HepG2 (cell line): ENCODE results near the gene SLC22A23. TPM values are rescaled to one million over a fixed set of nuclear protein-coding genes. Genes with fewer than 3 reads are reported as not detected.
A peak's percentile ranks its signal among the peaks of the same experiment; 100 is the strongest.

ENCODE experiments used
- BORCS8-MEF2B ChIP-seq: sonication (generic); formaldehyde crosslinking; IDR thresholded peaks from 2 replicates; pipeline ENCODE4 v1.8.0; 2022; ENCODE audit warnings: mild to moderate bottlenecking, missing genetic modification reagents
- ETV5 ChIP-seq: IDR thresholded peaks from 2 replicates; pipeline ENCODE4 v1.6.1; 2018; ENCODE audit warnings: missing biosample characterization, missing genetic modification reagents, inconsistent platforms, borderline replicate concordance
- GATAD2A ChIP-seq: IDR thresholded peaks from 2 replicates; pipeline ENCODE4 v1.6.1; 2016
- NFE2L2 ChIP-seq: fragments of 150-350 bp; IDR thresholded peaks from 2 replicates; pipeline ENCODE4 v1.6.1; 2014; ENCODE audit warnings: low read length
- REXO4 ChIP-seq: sonication (generic); formaldehyde crosslinking; IDR thresholded peaks from 2 replicates; pipeline ENCODE4 v1.8.0; 2022; ENCODE audit warnings: missing genetic modification reagents, mild to moderate bottlenecking, borderline replicate concordance
- SOX6 ChIP-seq, 2 experiments: fragments of 450-650 bp in 1 of 2; sonication (generic) in 1 of 2; formaldehyde crosslinking in 1 of 2; IDR thresholded peaks; 2 replicates each; pipeline versions ENCODE4 v1.4.0 to v1.6.1; 2017 to 2020; ENCODE audit warnings: antibody characterized with exemption in 1 of 2, mild to moderate bottlenecking in 1 of 2, missing genetic modification reagents in 1 of 2
- TSC22D2 ChIP-seq: sonication (generic); formaldehyde crosslinking; IDR thresholded peaks from 2 replicates; pipeline ENCODE4 v1.5.1; 2020; ENCODE audit warnings: missing genetic modification reagents, mild to moderate bottlenecking, borderline replicate concordance
- U2AF2 ChIP-seq: fragments of 200-400 bp; formaldehyde crosslinking; IDR thresholded peaks from 2 replicates; pipeline ENCODE4 v1.6.1; 2017; ENCODE audit warnings: low read depth, mild to moderate bottlenecking, low read length
- ZMYM4 ChIP-seq: sonication (generic); formaldehyde crosslinking; IDR thresholded peaks from 2 replicates; pipeline ENCODE4 v1.8.1; 2023; ENCODE audit warnings: mild to moderate bottlenecking, missing genetic modification reagents
- ZNF264 ChIP-seq: sonication (generic); formaldehyde crosslinking; IDR thresholded peaks from 2 replicates; pipeline ENCODE4 v1.4.0; 2020; ENCODE audit warnings: missing genetic modification reagents
- ZNF75D ChIP-seq: sonication (generic); formaldehyde crosslinking; IDR thresholded peaks from 2 replicates; pipeline ENCODE4 v1.8.1; 2023; ENCODE audit warnings: missing genetic modification reagents, mild to moderate bottlenecking, borderline replicate concordance
- polyA plus RNA-seq, 8 experiments: library from polyadenylated mRNA; depleted of rRNA in 3 of 8; stranded (reverse) in 7 of 8; unstranded in 1 of 8; fragments of >200 nt; fragmentation: Illumina TruSeq in 4 of 8; extraction: Trizol in 4 of 8; gene quantifications; 2 replicates each; pipeline versions ENCODE4 v1.2.1 to v1.2.3, GENCODE V29; 2011 to 2016; ENCODE audit warnings: low read depth in 4 of 8, missing spikeins in 1 of 8, mixed read lengths in 1 of 8; ENCODE audit not compliant: insufficient read depth in 1 of 8
- total RNA-seq, 5 experiments: library from RNA; depleted of rRNA; stranded (reverse); fragments of >200 nt; fragmentation: Illumina TruSeq; extraction: Trizol; gene quantifications; 2 replicates each; pipeline ENCODE4 v1.2.3, GENCODE V29; 2016; ENCODE audit warnings: low read depth in 1 of 5
- TF ChIP-seq, protein P1 (sequence below): sonication (generic); formaldehyde crosslinking; IDR thresholded peaks from 2 replicates; pipeline ENCODE4 v1.4.0; 2020; ENCODE audit warnings: missing genetic modification reagents
- TF ChIP-seq, protein P2 (sequence below): conservative IDR thresholded peaks from 2 replicates; pipeline ENCODE4 v1.6.1; 2018; ENCODE audit warnings: missing genetic modification reagents
- TF ChIP-seq, protein P3 (sequence below), 2 experiments: fragments of 450-650 bp in 1 of 2; sonication (generic) in 1 of 2; formaldehyde crosslinking in 1 of 2; IDR thresholded peaks; 2 replicates each; pipeline versions ENCODE4 v1.6.1 to v1.8.0; 2016 to 2022; ENCODE audit warnings: antibody characterized with exemption in 1 of 2, mild to moderate bottlenecking in 1 of 2, missing genetic modification reagents in 1 of 2

The SLC22A23 gene
- total and polyA plus RNA-seq, 2 of the 13 experiments (the other 11 are each of a cell fraction or from before 2014, with no cell fraction given) = 11.8 to 17.5 TPM

DNA sequence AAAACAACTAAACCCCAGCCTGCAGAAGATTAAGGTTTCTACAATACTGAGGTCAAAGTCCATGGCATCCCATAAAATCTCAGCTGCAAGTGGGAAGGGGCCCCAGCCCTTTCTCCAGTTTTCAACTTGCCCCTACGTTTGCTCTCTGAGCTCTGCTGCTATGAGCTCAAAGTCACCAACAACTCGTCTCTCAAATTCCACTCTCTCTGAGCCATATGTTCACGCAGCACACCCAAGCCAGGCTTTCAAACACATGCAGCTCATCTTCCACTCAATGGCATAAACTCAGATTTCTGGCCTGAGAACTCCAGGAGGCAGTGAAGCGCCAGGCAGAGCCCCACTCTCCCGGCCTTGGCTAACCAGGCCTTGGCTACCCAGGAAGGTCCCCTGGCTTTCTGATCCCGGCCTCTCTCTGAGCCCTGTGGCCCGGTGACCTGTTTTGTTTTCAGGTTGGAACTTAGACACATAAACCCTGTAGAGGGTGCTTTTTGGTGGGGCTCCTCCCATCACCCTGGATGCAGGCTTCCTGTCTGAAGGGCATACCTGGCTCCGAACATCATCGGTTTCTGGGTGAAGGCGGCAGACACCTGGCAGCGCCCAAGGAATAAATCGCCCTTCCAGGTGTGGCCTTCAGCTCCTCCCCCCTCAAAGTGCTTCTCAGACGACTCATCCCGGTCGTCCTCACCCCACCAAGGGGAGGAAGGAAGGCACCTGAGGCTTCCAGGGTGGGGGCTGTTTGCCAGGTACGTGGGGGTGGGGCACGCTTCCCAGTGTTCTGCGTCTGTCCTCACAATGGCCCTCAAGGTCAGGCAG lies 12.4 kb downstream of the SLC22A23 start (continued):
- TF ChIP-seq, protein P1, sequence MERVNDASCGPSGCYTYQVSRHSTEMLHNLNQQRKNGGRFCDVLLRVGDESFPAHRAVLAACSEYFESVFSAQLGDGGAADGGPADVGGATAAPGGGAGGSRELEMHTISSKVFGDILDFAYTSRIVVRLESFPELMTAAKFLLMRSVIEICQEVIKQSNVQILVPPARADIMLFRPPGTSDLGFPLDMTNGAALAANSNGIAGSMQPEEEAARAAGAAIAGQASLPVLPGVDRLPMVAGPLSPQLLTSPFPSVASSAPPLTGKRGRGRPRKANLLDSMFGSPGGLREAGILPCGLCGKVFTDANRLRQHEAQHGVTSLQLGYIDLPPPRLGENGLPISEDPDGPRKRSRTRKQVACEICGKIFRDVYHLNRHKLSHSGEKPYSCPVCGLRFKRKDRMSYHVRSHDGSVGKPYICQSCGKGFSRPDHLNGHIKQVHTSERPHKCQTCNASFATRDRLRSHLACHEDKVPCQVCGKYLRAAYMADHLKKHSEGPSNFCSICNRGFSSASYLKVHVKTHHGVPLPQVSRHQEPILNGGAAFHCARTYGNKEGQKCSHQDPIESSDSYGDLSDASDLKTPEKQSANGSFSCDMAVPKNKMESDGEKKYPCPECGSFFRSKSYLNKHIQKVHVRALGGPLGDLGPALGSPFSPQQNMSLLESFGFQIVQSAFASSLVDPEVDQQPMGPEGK (CRISPR knock-in tag) = 0 out of 2 replicates have a peak, but pooled peaks have one; percentile 11
- TF ChIP-seq U2AF2 = no peak
- TF ChIP-seq, protein P2, sequence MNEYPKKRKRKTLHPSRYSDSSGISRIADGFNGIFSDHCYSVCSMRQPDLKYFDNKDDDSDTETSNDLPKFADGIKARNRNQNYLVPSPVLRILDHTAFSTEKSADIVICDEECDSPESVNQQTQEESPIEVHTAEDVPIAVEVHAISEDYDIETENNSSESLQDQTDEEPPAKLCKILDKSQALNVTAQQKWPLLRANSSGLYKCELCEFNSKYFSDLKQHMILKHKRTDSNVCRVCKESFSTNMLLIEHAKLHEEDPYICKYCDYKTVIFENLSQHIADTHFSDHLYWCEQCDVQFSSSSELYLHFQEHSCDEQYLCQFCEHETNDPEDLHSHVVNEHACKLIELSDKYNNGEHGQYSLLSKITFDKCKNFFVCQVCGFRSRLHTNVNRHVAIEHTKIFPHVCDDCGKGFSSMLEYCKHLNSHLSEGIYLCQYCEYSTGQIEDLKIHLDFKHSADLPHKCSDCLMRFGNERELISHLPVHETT = no peak
- TF ChIP-seq SOX6 (IDR thresholded peaks at IDR 0.05) = no peak
- TF ChIP-seq SOX6 (CRISPR knock-in tag; IDR thresholded peaks at IDR 0.05) = peak; percentile 80
- TF ChIP-seq BORCS8-MEF2B (CRISPR knock-in tag) = 0 out of 2 replicates have a peak, but pooled peaks have one; percentile 53
- TF ChIP-seq ZNF264 = peak; percentile 96
- 0 out of 2 replicates have a peak, but pooled peaks have one; percentile 16 for TF ChIP-seq ZMYM4 (CRISPR knock-in tag)
- TF ChIP-seq, protein P3, sequence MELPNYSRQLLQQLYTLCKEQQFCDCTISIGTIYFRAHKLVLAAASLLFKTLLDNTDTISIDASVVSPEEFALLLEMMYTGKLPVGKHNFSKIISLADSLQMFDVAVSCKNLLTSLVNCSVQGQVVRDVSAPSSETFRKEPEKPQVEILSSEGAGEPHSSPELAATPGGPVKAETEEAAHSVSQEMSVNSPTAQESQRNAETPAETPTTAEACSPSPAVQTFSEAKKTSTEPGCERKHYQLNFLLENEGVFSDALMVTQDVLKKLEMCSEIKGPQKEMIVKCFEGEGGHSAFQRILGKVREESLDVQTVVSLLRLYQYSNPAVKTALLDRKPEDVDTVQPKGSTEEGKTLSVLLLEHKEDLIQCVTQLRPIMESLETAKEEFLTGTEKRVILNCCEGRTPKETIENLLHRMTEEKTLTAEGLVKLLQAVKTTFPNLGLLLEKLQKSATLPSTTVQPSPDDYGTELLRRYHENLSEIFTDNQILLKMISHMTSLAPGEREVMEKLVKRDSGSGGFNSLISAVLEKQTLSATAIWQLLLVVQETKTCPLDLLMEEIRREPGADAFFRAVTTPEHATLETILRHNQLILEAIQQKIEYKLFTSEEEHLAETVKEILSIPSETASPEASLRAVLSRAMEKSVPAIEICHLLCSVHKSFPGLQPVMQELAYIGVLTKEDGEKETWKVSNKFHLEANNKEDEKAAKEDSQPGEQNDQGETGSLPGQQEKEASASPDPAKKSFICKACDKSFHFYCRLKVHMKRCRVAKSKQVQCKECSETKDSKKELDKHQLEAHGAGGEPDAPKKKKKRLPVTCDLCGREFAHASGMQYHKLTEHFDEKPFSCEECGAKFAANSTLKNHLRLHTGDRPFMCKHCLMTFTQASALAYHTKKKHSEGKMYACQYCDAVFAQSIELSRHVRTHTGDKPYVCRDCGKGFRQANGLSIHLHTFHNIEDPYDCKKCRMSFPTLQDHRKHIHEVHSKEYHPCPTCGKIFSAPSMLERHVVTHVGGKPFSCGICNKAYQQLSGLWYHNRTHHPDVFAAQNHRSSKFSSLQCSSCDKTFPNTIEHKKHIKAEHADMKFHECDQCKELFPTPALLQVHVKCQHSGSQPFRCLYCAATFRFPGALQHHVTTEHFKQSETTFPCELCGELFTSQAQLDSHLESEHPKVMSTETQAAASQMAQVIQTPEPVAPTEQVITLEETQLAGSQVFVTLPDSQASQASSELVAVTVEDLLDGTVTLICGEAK (IDR thresholded peaks at IDR 0.05) = no peak
- TF ChIP-seq, protein P3 (CRISPR knock-in tag; IDR thresholded peaks at IDR 0.05) = no peak
- 0 out of 2 replicates have a peak, but pooled peaks have one; percentile 33 for TF ChIP-seq TSC22D2 (CRISPR knock-in tag)
- no peak for TF ChIP-seq NFE2L2
- 0 out of 2 replicates have a peak, but pooled peaks have one; percentile 17 for TF ChIP-seq ETV5 (CRISPR knock-in tag)
- peak; percentile 82 for TF ChIP-seq GATAD2A
- no peak for TF ChIP-seq ZNF75D (CRISPR knock-in tag)
- TF ChIP-seq REXO4 (CRISPR knock-in tag) = no peak
